ENCODE data around the gene PKD2L1.

The PKD2L1 gene

DNA sequence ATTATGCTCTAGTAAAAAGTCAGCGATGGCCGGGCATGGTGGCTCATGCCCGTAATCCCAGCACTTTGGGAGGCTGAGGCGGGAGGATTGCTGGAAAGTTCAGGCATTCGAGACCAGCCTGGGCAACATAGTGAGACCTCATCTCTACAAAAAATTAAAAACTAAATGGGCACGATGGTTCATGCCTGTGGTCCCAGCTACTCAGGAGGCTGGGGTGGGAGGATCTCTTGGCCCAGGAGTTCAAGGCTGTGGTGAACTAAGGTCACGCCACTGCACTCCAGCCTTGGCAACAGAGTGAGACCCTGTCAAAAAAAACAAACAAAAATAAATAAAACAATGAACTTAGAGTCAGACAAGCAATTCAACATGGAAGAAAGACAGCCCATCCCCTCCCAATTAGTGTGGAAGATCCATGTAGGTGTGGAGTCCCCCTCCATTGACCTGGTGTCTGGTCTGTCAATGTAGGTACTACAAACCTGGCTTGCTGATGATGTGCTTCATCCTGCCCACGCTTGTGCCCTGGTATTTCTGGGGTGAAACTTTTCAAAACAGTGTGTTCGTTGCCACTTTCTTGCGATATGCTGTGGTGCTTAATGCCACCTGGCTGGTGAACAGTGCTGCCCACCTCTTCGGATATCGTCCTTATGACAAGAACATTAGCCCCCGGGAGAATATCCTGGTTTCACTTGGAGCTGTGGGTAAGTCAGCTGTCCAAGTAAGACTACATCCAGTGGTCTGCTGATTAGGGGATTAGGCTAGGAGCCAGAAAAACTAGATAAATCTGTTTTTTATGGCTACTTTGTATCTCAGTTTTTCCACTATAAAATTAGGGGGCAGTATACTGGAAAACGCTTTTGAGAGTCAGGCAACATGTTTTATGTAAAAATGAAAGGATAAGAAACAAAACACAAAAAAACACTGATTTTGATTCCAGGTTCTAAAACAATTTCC, 26.3 kb upstream of the PKD2L1 start:
- no peak for FAIRE-seq

DNA sequence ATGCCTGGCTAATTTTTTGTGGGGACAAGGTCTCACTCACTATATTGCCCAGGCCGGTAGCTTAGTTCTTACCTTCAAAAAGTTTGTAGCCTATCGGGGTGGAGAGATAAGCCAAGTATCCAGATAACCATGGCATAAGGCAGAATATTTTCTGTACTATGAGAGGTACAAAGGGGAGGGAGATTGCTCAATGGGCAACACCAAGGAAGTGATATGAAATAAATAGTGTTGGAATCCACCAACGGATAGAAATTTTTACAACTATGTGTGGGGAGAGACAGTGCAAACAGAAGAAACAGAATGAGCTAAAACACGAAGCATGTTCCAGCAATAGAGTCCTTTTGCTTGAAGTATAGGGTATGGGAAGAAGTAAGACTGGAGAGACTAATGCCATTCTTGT, 25.1 kb upstream of the PKD2L1 start:
- FAIRE-seq (no peak), DNase-seq (ENCODE audit: low spot score) (no peak)

More for the DNA sequence above, 26.3 kb upstream of the PKD2L1 start:
- no peak for DNase-seq (ENCODE audit: low spot score)

DNA sequence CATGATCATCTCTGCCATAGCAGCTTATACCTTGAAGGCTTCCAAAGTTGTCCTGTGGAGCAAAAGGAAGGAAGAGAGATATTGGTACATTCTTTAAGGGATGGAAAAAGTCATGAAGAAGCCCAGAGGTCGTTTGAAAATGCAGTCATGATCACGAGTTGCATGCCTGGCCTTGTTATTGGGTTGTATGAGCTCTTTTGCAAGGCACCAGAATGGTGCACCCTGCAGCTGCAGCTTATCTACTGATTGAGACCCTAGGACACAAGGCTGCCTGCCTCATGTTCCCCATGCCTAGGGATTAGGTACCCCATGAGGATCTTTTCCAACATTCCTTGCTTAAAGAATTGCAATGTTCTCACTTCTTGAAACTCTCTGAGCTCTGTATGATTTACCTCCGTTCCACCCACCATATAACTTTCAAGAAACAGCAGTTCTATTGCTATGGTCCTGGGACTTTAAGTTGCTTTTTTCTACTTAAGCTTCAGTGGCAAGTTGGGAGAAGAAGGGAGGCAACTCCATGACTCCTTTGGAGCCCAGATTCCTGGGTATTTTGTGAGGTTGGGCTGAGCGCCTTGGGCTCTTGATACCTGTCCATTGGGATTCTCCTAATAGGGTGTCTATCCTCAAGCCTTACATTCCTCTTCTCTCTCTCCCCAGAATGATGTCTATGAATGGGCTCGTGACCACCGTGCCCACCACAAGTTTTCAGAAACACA, 23.9 kb upstream of the PKD2L1 start:
- DNase-seq (ENCODE audit: low spot score): no peak
- no peak for FAIRE-seq

DNA sequence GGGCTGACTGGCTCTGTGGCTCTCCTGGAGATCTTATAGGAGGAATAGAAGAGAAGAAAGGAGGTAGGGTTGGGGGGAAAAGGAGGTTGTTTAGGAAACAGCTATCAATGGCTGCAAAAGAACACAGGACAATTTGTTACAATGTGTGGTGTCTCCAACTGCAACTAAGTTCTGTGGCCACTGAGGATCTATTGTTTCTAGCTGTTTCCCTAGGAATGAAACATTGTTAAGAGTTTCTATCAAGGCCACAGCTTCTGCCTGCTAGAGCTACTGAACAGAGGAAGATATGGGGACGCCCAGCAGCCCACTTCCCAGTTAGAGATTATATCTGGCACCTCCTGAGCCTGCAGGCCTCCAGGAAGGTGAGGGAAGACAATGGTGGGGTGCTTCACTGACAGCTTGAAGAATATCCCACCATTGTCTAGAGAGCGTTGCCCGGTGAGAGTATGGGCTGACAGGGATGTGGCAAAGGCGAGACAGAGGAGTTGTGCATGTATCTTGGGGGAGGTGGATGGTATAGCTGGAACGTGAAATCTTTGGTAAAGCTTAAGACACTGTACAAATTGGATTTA, 21.0 kb upstream of the PKD2L1 start:
- no peak for DNase-seq (ENCODE audit: low spot score)
- FAIRE-seq: no peak

DNA sequence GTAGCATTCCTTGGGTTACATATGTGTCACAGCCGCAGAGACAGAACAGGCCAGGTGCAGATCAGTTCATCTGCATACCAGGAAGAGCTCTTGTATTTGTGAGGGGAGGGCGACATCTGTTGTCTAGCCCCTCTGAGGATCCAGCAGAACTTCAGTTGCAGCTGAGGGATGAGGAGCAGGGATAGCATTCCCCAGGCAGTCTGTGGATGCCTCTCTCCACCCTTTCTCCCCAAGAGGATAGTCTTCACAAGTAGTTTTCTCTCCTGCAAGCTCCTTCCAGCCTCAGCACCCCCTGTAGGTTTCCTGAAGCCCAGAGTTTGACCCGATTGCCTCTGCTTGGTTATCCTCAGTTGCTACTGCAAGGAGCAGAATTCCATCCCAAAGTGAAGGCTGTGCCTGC, 19.6 kb upstream of the PKD2L1 start:
- DNase-seq (ENCODE audit: low spot score): no peak
- FAIRE-seq: no peak

DNA sequence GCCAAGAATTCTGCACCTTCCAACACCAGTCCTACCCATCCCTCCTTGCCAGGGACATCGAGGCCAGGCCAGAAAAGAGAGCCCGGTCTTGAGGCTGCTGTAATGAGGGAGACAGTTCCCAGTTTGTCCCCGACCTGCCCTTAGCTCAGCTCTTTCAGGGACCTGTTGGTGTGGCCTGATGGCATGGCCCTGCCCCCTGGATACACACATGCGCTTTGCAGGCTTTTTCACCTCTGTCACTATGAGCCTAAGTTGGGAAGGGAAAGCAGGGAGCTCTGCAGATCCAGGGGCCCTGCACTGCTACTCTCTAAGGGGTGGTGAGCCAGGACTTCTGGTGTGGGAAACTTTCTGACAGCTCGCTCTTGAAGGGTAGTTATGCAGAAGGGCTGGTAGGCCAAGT, 19.1 kb upstream of the PKD2L1 start:
- FAIRE-seq (no peak), DNase-seq (ENCODE audit: low spot score) (no peak)

DNA sequence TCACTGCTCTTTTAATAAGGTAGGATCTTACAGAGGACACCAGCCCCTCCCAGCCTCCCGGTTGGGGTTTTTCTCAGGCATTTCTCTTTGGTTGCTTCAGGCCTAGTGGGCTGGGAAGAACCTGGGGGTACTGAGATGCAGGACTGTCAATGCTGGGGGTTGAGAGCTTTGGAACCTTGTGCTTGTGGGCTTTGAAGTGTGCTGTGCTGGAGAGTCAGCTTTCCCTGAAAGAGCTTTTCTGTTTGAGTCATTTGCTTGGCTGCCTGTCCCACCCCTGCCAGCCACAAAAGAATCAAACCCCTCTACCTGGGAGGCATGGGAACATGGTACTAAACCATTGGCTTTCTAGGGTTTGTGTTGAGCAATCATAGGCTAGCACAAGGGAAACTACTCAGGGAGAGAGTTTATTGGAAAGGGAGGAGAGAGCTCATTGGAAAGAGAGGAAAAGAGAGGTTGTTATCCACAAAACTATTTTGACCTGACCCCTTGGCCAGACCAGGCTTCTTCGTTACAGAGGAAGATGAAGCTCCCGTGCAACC, 18.4 kb upstream of the PKD2L1 start:
- FAIRE-seq (no peak), DNase-seq (ENCODE audit: low spot score) (no peak)

DNA sequence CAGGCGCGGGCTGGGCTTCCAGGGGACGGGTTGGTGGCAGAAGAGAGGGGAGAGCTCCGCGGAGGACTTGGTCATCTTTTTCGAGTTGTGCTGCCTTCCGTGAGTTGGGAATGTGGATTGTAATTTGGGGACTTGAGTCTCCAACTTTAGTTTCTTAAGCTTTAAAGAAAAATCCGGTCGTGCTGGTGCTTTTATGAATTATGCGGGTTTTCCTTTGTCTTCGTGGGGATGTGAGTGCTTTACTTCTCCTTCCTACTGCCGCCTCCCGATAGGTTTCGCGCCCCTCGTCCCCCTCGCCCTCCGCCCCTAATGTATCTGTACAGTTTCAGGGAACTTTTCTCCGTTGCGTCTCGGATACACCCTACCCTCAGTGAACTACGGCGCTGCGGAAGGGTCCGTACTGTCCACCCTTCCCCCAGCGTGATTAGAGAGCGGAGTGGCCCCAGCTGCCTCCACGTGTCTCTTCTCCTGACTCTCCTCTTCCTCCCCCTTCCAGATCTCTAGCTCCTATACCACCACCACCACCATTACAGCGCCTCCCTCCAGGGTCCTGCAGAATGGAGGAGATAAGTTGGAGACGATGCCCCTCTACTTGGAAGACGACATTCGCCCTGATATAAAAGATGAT, 17.7 kb upstream of the PKD2L1 start:
- FAIRE-seq (no peak), DNase-seq (ENCODE audit: low spot score) (no peak)

DNA sequence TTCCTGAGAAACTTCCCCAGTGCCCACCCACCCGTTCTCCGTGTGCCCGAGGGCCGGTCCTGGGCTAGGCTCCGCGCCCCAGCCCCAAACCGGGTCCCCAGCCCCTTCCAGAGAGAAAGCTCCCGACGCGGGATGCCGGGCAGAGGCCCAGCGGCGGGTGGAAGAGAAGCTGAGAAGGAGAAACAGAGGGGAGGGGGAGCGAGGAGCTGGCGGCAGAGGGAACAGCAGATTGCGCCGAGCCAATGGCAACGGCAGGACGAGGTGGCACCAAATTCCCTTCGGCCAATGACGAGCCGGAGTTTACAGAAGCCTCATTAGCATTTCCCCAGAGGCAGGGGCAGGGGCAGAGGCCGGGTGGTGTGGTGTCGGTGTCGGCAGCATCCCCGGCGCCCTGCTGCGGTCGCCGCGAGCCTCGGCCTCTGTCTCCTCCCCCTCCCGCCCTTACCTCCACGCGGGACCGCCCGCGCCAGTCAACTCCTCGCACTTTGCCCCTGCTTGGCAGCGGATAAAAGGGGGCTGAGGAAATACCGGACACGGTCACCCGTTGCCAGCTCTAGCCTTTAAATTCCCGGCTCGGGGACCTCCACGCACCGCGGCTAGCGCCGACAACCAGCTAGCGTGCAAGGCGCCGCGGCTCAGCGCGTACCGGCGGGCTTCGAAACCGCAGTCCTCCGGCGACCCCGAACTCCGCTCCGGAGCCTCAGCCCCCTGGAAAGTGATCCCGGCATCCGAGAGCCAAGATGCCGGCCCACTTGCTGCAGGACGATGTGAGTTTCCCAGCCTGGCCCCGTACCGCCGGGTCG, 16.9 kb upstream of the PKD2L1 start, which contains the start of gene SCD:
Gene SCD, plus strand, starts transcription at position 469 of the 803 bp plus-strand sequence. Its CDS starts 272 bp downstream, at position 741.
- FAIRE-seq (peak; percentile 81), DNase-seq (ENCODE audit: low spot score) (peak; percentile 84)

DNA sequence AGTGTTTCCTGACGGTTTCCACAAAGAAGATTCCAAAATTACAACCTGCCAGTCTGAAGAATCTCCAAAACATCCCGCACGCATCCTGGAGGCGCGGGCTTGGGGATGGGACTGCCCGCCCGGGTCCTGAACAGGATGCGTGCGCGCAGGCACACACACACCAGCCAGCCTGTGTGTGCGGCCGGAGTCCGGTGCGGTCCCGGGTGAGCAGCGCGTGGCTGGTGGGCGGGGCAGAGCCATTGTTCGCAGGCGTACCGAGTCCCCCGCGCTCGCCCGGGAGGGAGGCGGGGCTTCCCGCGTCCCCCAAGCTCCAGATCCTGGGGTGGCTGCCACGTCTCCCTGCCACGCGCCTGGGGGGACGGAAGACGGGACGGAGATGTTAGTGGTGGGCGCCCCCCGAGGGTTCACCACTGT, 16.3 kb upstream of the PKD2L1 start:
- DNase-seq (ENCODE audit: low spot score): peak; percentile 30
- FAIRE-seq: no peak

DNA sequence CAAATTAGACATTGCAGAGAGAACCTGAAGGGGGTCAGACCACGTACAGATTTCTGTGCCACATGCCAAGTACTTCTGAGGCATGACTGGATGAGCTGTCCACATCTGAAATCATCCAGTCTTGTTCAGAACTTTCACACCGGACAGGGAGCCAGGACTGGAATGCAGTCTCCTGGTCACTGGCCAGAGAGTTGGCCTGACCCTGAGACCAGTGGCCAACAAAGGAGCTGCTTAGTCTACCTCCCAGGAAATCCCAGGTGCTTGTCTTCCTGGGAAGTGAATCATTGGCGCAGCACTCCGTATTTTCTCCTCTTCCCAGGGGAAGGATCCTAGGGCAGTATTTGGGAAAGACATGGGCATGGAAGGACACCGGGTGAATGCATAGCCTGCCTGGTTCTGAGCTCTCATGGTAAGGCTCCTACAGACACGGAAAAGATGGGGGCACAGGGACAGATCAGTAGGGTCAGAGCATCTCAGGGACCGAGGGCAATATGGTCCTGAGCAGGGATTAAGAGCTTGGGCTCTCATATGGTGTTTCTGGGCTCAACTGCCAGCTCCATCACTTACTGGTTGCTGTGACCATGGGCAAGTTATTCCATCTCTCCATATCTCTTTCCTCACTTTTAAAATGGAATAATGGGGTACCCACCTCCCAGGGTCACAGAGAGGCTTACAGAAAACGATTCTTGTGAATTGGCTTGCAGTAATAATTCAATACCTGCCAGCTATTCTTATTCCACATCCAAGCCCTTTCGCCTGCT, 15.7 kb upstream of the PKD2L1 start:
- DNase-seq (ENCODE audit: low spot score): peak; percentile 83
- FAIRE-seq: peak; percentile 83

DNA sequence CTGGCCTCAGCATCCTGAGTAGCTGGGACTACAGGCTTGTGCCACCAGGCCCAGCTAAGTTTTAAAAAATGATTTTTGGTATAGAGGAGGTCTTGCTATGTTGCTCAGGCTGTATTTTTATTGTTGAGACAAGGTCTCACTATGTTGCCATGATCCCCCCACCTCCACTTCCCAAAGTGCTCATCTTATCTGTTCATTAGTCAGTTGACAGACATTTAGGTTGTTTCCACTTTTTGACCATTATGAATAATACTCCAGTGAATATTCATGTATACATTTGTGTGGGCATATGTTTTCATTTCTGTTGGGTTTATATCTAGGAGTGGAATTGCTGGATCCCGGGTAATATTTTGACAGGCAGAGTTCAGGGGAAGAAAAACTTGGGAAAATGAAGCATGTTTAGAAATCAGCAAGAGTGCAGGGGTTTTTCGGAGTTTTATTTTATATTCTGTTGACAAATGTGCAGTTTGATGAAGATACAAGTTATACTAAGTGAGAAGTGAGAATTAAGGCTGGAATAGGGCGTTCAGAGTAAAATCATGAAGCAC, 14.3 kb upstream of the PKD2L1 start:
- FAIRE-seq: no peak
- no peak for DNase-seq (ENCODE audit: low spot score)

DNA sequence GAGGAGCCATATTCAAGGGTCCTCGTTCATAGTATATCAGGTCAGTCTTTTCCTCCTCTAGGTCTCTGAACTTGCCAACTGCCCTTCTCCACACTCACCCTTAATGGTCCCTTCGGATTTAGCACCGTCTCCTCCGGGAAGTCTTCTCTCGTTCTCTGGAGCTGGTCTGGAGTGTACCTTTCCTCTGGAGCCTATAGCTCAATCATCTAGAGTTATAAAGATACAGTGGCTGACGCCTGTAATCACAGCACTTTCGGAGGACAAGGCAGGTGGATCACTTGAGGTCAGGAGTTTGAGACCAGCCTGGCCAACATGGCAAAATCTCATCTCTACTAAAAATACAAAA, 12.6 kb upstream of the PKD2L1 start:
- FAIRE-seq: no peak

DNA sequence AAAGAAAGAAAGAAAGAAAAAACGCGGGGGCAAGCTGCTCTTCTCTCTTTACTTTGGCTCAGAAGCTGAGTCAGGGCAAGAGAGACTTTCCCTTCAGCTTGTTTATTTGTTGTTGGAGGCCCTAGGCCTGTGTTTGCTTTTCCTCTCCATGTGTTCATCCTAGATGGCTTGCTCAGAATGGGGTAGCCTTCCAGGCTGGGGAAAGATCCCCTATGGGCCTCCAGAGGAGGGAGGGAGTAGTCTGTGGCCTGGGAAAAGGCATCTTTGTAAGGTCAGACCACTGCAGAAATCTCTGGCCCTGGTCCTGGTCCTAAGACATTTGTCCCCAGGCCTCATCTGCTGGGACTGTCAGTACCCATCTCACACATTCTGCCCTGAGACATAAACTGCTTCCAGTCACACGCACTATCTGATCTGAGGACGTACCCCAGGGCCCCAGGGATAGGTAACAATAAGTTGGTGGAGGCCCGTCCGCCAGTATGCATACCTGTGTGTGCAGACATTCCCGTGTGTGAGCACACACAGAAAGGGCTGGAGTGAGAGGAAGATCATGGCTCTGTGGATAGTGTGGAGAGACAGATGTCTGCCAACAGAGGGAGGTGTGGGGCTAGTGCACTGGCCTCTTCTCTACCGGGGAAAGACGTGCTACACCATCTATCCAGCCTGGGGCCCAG, 12.1 kb upstream of the PKD2L1 start:
- FAIRE-seq: no peak
- peak; percentile 47 for DNase-seq (ENCODE audit: low spot score)

More for the DNA sequence above, 12.6 kb upstream of the PKD2L1 start:
- no peak for DNase-seq (ENCODE audit: low spot score)

DNA sequence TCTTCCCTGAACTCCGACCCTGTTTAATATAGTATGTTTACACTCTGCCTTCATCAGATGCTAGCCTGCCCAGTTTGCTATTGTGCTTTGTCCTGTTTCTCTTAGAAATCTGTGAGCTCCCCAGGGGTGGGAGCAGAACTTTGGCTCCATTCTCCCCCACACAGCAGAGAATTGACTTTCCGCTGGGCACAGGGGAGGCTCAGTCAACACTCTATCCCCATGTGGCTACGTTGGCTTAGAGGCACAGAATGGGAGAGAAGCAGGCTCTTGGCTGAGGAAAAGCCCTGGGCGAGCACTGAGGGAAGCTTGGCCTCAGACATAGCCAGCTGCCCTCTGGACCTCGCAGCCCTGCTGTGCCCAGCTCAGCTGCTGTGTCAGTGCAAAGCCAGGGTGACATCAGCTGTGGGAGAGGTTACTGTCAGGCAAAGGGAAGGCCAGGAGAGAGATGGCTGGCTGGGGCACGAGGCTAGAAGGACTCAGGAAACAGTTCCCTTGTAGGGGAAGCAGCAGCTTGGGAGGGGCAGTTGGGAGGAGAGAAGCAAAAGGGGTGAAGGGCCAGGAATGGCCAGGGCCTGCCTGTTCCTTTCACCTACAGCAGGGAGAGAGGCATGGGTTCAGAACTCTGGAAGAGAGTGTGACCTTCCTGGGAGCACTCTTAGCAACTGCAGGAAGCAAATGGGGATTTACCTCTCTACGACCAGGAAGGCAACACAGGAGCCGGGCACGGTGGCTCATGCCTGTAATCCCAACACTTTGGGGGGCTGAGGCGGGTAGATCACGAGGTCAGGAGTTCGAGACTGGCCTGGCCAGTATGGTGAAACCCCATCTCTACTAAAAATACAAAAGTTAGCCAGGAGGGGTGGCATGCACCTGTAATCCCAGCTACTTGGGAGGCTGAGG, 11.2 kb upstream of the PKD2L1 start:
- DNase-seq (ENCODE audit: low spot score) (no peak), FAIRE-seq (no peak)

DNA sequence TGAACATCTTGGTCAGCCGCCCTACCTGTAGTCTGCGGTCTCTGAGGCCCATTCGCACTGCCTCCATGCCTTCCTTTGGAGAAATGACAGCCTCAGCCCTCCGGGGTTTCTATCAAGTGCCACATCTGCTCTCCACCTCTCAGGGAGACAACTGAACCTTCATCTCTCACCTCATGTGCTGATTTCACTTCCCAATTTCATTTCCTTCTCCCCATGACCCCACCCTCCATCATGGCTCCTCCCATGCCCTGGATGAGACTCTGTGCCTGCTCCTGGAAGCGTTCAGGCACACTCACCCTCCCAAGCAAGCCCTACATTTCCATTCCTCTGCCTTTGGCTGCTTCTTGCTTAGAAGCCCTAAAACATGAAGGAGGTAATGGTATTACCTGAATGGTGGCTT, 9.2 kb upstream of the PKD2L1 start:
- DNase-seq (ENCODE audit: low spot score) (no peak), FAIRE-seq (no peak)

DNA sequence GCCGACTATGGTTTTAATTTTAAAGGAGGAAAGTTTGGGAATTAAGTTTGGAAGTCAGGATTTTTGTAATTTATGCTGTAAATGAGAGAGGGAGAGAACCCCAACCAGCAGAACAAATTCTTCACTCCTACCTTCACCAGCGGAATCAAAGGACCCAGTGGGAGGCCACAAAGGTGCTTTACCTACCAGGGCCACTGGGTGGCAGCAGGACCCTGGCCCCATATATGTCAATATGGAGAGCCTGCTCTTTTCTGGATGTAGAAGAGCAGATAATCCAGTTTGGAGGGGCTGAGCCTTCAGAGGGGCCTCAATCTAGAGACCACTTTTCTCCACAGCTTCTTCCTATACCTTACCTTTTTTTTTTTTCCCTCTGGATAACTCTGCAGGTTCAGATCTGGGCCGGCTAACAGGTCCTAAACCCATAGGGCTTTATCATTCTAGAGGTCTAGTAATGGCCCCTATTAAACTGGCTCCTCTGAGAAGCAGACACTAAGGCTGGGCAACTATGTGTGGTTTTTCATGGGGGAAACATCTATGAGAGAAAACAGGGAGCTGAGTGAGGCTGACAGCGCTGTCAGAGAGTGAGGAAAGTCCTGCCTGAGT, 8.5 kb upstream of the PKD2L1 start:
- no peak for FAIRE-seq
- peak; percentile 43 for DNase-seq (ENCODE audit: low spot score)

DNA sequence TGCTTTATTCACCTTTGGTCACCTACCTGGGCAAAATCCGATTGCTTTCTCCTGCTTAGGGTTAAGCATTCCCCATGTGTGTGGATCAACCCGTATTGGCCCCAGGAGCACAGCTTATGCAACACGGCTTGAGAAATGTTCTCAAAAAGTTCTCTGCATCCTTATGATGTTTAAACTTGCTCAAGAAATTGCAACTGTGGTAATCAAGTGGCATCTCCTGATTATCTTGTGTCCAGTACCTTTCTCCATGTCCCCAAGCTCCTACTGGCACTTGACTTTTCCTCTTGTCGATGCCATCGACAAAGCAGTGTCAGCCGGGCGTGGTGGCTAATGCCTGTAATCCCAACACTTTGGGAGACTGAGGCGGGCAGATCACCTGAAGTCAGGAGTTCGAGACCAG, 4.7 kb upstream of the PKD2L1 start:
- DNase-seq (ENCODE audit: low spot score): no peak
- no peak for FAIRE-seq

Data from RCC 7860 (cell line).